Measurements from ENCODE around the gene ZNF319. TPM values are rescaled to one million over a fixed set of nuclear protein-coding genes. Genes with fewer than 3 reads are reported as not detected.
A peak's percentile ranks its signal among the peaks of the same experiment; 100 is the strongest.

ZNF319 gene
- total RNA-seq, 2 experiments from 2014 or later: 4.7 to 12.7 TPM

GRCh38 chr16:58024486-58025350 lies 24.2 kb upstream of the ZNF319 start:
- Histone ChIP-seq H3K4me1 (ENCODE audit: insufficient read depth, low read length, poor library complexity, severe bottlenecking) (peaks cover 8% of the 10 kb centered on the region), H4K20me1 (ENCODE audit: insufficient read depth, low read length) (no peaks in the 10 kb centered on the region), H3K9me3 (ENCODE audit: low read length) (no peaks in the 10 kb centered on the region), H2AFZ (ENCODE audit: low read length) (no peak overlapping the region; the same call in 1 of the 2 replicates), H3K27ac (ENCODE audit: low read depth, low read length, poor library complexity, severe bottlenecking) (no peak overlapping the region), H3K4me2 (ENCODE audit: low read length) (peak overlapping the region; percentile 95), H3K36me3 (ENCODE audit: insufficient read depth, low read length) (no peaks in the 10 kb centered on the region; the same call in 1 of the 2 replicates), H3K4me3 (ENCODE audit: low read depth, low read length, poor library complexity, severe bottlenecking) (peak overlapping the region; percentile 66), H3K79me2 (ENCODE audit: insufficient read depth, low read depth, low read length) (no peaks in the 10 kb centered on the region), H3K9me2 (ENCODE audit: insufficient read depth, low read length) (no peaks in the 10 kb centered on the region)
- no peak for DNase-seq (ENCODE audit: low spot score)
- ChIA-PET POLR2A (interaction anchor here (0.6 kb wide), 1 partner anchor 496 kb away, joined by 5 read pairs; no protein-coding TSS in a partner anchor), CTCF (ENCODE audit: unreplicated experiment) (interaction anchor here (0.6 kb wide), 1 partner anchor 89 kb away, joined by 4 read pairs; no protein-coding TSS in a partner anchor)
- intact Hi-C loops (cut with micrococcal nuclease; ENCODE audit: unreplicated experiment): loop anchor here (5.0 kb wide), 1 partner anchor 173 kb away; the partner anchor contains the start of gene CSNK2A2
- BruUV-seq (replicated peaks): no TSS peak
- TF ChIP-seq CTCF (conservative IDR thresholded peaks at IDR 0.05; ENCODE audit: low read length): no peak
- TF ChIP-seq EZH2phosphoT487 (IDR thresholded peaks at IDR 0.05; ENCODE audit: borderline replicate concordance, low read depth, low read length): no peak

GRCh38 chr16:58022601-58023371 lies 22.3 kb upstream of the ZNF319 start:
- H3K4me2 ChIP-seq (ENCODE audit: low read length): no peak overlapping the region

More at GRCh38 chr16:58022601-58023371, 22.3 kb upstream of the ZNF319 start:
- H3K4me1 ChIP-seq (ENCODE audit: insufficient read depth, low read length, poor library complexity, severe bottlenecking): peaks cover 8% of the 10 kb centered on the region
- H3K27ac ChIP-seq (ENCODE audit: low read depth, low read length, poor library complexity, severe bottlenecking): no peak overlapping the region
- H3K79me2 ChIP-seq (ENCODE audit: insufficient read depth, low read depth, low read length): no peaks in the 10 kb centered on the region
- BruUV-seq (replicated peaks): no TSS peak
- intact Hi-C loops (cut with micrococcal nuclease; ENCODE audit: unreplicated experiment): no loop called here
- H3K9me3 ChIP-seq (ENCODE audit: low read length): no peaks in the 10 kb centered on the region
- H3K36me3 ChIP-seq (ENCODE audit: insufficient read depth, low read length): peaks cover 7% of the 10 kb centered on the region; the same call in 1 of the 2 replicates
- DNase-seq (ENCODE audit: low spot score): no peak
- H4K20me1 ChIP-seq (ENCODE audit: insufficient read depth, low read length): no peaks in the 10 kb centered on the region
- ChIA-PET POLR2A (interaction anchor here (0.6 to 1.2 kb wide), 4 partner anchors 97 to 307 kb away, joined by 3 read pairs; partner anchors contain the start of gene CFAP20), CTCF (ENCODE audit: unreplicated experiment) (interaction anchor here (1.1 kb wide), 1 partner anchor 103 kb away, joined by 3 read pairs; no protein-coding TSS in a partner anchor)
- H3K9me2 ChIP-seq (ENCODE audit: insufficient read depth, low read length): no peaks in the 10 kb centered on the region
- no peak overlapping the region for H2AFZ ChIP-seq (ENCODE audit: low read length)
- no peak overlapping the region for H3K4me3 ChIP-seq (ENCODE audit: low read depth, low read length, poor library complexity, severe bottlenecking)
- no peak for TF ChIP-seq EZH2phosphoT487 (IDR thresholded peaks at IDR 0.05; ENCODE audit: borderline replicate concordance, low read depth, low read length)
- no peak for TF ChIP-seq CTCF (conservative IDR thresholded peaks at IDR 0.05; ENCODE audit: low read length)

Data from OCI-LY7 (cell line).